Calu3 (cell line): ENCODE results near the gene KIR2DL3. TPM values are rescaled to one million over a fixed set of nuclear protein-coding genes. Genes with fewer than 3 reads are reported as not detected.
A peak's percentile ranks its signal among the peaks of the same experiment; 100 is the strongest.
"Not testable (repeated sequence)": the region's sequence is repeated elsewhere in the genome, so short reads cannot be mapped to it uniquely, and the experiment has no call there.

Experiments used
- BruUV-seq: library from RNA; stranded (reverse); fragments of 400-500 nt; replicated peaks from 2 replicates; lab custom pipeline; 2021; lab: Mats Ljungman, UMichigan
- CTCF ChIA-PET: fragments of 300-600 bp; sonication (Branson Sonifier 250); formaldehyde crosslinking; loops from one replicate; lab custom pipeline; 2022; ENCODE audit warnings: antibody characterized with exemption; lab: Charles Lee
- DNase-seq: peaks from one replicate; pipeline ENCODE4 v3.0.0; 2022
- H3K27ac Mint-ChIP-seq: one replicate; pipeline ENCODE4 v1.8.0; 2022; ENCODE audit warnings: mixed read lengths; ENCODE audit not compliant: unreplicated experiment
- H3K27me3 Mint-ChIP-seq: one replicate; pipeline ENCODE4 v1.8.0; 2022; ENCODE audit warnings: mixed read lengths; ENCODE audit not compliant: unreplicated experiment
- H3K36me3 Mint-ChIP-seq: one replicate; pipeline ENCODE4 v1.8.0; 2022; ENCODE audit warnings: mild to moderate bottlenecking, moderate library complexity, mixed read lengths; ENCODE audit not compliant: insufficient read depth, unreplicated experiment
- H3K4me1 Mint-ChIP-seq: one replicate; pipeline ENCODE4 v1.8.0; 2022; ENCODE audit warnings: mild to moderate bottlenecking, low read depth, mixed read lengths; ENCODE audit not compliant: unreplicated experiment
- H3K4me3 Mint-ChIP-seq: one replicate; pipeline ENCODE4 v1.8.0; 2022; ENCODE audit warnings: mild to moderate bottlenecking, low read depth, moderate library complexity, mixed read lengths; ENCODE audit not compliant: unreplicated experiment
- H3K9me3 Mint-ChIP-seq: one replicate; pipeline ENCODE4 v1.8.0; 2022; ENCODE audit warnings: low read depth, mixed read lengths; ENCODE audit not compliant: unreplicated experiment
- intact Hi-C: fragments of 100-400 bp; cut with micrococcal nuclease; formaldehyde crosslinking; loops from one replicate; pipeline ENCODE4 v1.10.0; 2022; ENCODE audit not compliant: unreplicated experiment
- total RNA-seq: library from RNA; stranded (reverse); gene quantifications from 2 replicates; pipeline ENCODE4 v1.2.3, GENCODE V29; 2022

The KIR2DL3 gene
- total RNA-seq, 1 experiment from 2014 or later: not detected

GRCh38 chr19:54758577-54758976, 20.3 kb downstream of the KIR2DL3 start:
- peaks cover 70% of the 10 kb centered on the region for H3K27me3 Mint-ChIP-seq
- DNase-seq, H3K4me3 Mint-ChIP-seq, H3K36me3 Mint-ChIP-seq, CTCF ChIA-PET, intact Hi-C loops, H3K4me1 Mint-ChIP-seq, BruUV-seq, H3K27ac Mint-ChIP-seq: not testable (repeated sequence)
- peaks cover 13% of the 10 kb centered on the region for H3K9me3 Mint-ChIP-seq

GRCh38 chr19:54764219-54764618, 25.9 kb downstream of the KIR2DL3 start:
- H3K27ac Mint-ChIP-seq, BruUV-seq, H3K36me3 Mint-ChIP-seq, CTCF ChIA-PET, DNase-seq, H3K9me3 Mint-ChIP-seq, intact Hi-C loops, H3K4me1 Mint-ChIP-seq, H3K4me3 Mint-ChIP-seq: not testable (repeated sequence)
- peaks cover 78% of the 10 kb centered on the region for H3K27me3 Mint-ChIP-seq

GRCh38 chr19:54766464-54766863, 28.2 kb downstream of the KIR2DL3 start:
- BruUV-seq, H3K36me3 Mint-ChIP-seq, CTCF ChIA-PET, H3K4me3 Mint-ChIP-seq, intact Hi-C loops, H3K27ac Mint-ChIP-seq, H3K9me3 Mint-ChIP-seq, H3K4me1 Mint-ChIP-seq, DNase-seq: not testable (repeated sequence)
- peaks cover 55% of the 10 kb centered on the region for H3K27me3 Mint-ChIP-seq

- H3K4me3 Mint-ChIP-seq, intact Hi-C loops, DNase-seq, BruUV-seq, CTCF ChIA-PET, H3K27ac Mint-ChIP-seq, H3K4me1 Mint-ChIP-seq, H3K36me3 Mint-ChIP-seq: not testable (repeated sequence)
- Mint-ChIP-seq H3K9me3 (peaks cover 17% of the 10 kb centered on the region), H3K27me3 (peaks cover 60% of the 10 kb centered on the region)
These were observed 31.3 kb downstream of the KIR2DL3 start, which contains the start of gene KIR2DL1 for GRCh38 chr19:54769646-54770045. Gene KIR2DL1, plus strand, starts transcription at chr19:54769793. Its CDS starts 58 bp downstream, at chr19:54769851.

GRCh38 chr19:54770511-54770910, 32.2 kb downstream of the KIR2DL3 start:
- CTCF ChIA-PET, intact Hi-C loops, H3K4me3 Mint-ChIP-seq, DNase-seq, H3K4me1 Mint-ChIP-seq, H3K36me3 Mint-ChIP-seq, H3K27ac Mint-ChIP-seq, BruUV-seq: not testable (repeated sequence)
- Mint-ChIP-seq H3K9me3 (peaks cover 19% of the 10 kb centered on the region), H3K27me3 (peaks cover 60% of the 10 kb centered on the region)

GRCh38 chr19:54771018-54771960, 33.0 kb downstream of the KIR2DL3 start:
- H3K27ac Mint-ChIP-seq, BruUV-seq, intact Hi-C loops, H3K36me3 Mint-ChIP-seq, H3K4me3 Mint-ChIP-seq, H3K4me1 Mint-ChIP-seq, CTCF ChIA-PET: not testable (repeated sequence)
- Mint-ChIP-seq H3K9me3 (peaks cover 19% of the 10 kb centered on the region), H3K27me3 (peaks cover 52% of the 10 kb centered on the region)
- DNase-seq: peak; percentile 38

- Mint-ChIP-seq H3K9me3 (peaks cover 19% of the 10 kb centered on the region), H3K27me3 (peaks cover 38% of the 10 kb centered on the region)
- intact Hi-C loops, BruUV-seq, H3K4me3 Mint-ChIP-seq, DNase-seq, H3K27ac Mint-ChIP-seq, H3K36me3 Mint-ChIP-seq, H3K4me1 Mint-ChIP-seq, CTCF ChIA-PET: not testable (repeated sequence)
These were observed 34.4 kb downstream of the KIR2DL3 start for GRCh38 chr19:54772666-54773065.

- H3K4me1 Mint-ChIP-seq, H3K27ac Mint-ChIP-seq, H3K36me3 Mint-ChIP-seq, intact Hi-C loops, DNase-seq, H3K4me3 Mint-ChIP-seq, BruUV-seq: not testable (repeated sequence)
- peaks cover 14% of the 10 kb centered on the region for H3K9me3 Mint-ChIP-seq
- CTCF ChIA-PET: interaction anchor here (0.6 kb wide), 1 partner anchor 135 kb away, joined by 5 read pairs; no protein-coding TSS in a partner anchor
- H3K27me3 Mint-ChIP-seq: peaks cover 49% of the 10 kb centered on the region
These were observed 36.9 kb downstream of the KIR2DL3 start for GRCh38 chr19:54775095-54775815.

GRCh38 chr19:54775830-54776229, 37.5 kb downstream of the KIR2DL3 start:
- DNase-seq, intact Hi-C loops, H3K27ac Mint-ChIP-seq, H3K36me3 Mint-ChIP-seq, H3K4me3 Mint-ChIP-seq, BruUV-seq, H3K4me1 Mint-ChIP-seq: not testable (repeated sequence)
- H3K27me3 Mint-ChIP-seq: peaks cover 54% of the 10 kb centered on the region
- H3K9me3 Mint-ChIP-seq: peaks cover 13% of the 10 kb centered on the region
- CTCF ChIA-PET: interaction anchor here (0.6 kb wide), 1 partner anchor 134 kb away, joined by 5 read pairs; no protein-coding TSS in a partner anchor
